Cardiac muscle cell (in vitro differentiated cells and primary cell): ENCODE results near the gene PI16. TPM values are rescaled to one million over a fixed set of nuclear protein-coding genes. Genes with fewer than 3 reads are reported as not detected.

ENCODE experiments used
- DNase-seq, 2 donors: peaks; one replicate each; pipeline versions ENCODE4 v3.0.0 to v3.0.0-alpha.2; 2010 to 2017; ENCODE audit warnings: low read depth in 1 of 2, low spot score in 1 of 2
- H3K27ac ChIP-seq: fragments of 200-600 bp; sonication (generic); 2 replicates; pipeline ENCODE4 v1.5.1; 2016
- H3K27me3 ChIP-seq: fragments of 200-600 bp; sonication (generic); 2 replicates; pipeline ENCODE4 v1.6.0; 2016; ENCODE audit warnings: control low read depth
- H3K36me3 ChIP-seq: fragments of 200-600 bp; sonication (generic); 2 replicates; pipeline ENCODE4 v1.5.1; 2016; ENCODE audit warnings: control low read depth
- H3K4me1 ChIP-seq: fragments of 200-600 bp; sonication (generic); 2 replicates; pipeline ENCODE4 v1.8.1; 2017; ENCODE audit warnings: low read depth, mild to moderate bottlenecking, mixed run types
- H3K4me3 ChIP-seq: fragments of 200-600 bp; sonication (generic); 2 replicates; pipeline ENCODE4 v1.5.1; 2016; ENCODE audit warnings: mild to moderate bottlenecking
- H3K9me3 ChIP-seq: fragments of 200-600 bp; sonication (generic); 2 replicates; pipeline ENCODE4 v1.5.1; 2017; ENCODE audit warnings: low read depth, mild to moderate bottlenecking, control low read depth
- polyA plus RNA-seq: library from polyadenylated mRNA; unstranded; fragments of >200 nt; fragmentation: Nextera tagmentation; extraction: Ambion mirVana; gene quantifications from 2 replicates; pipeline ENCODE4 v1.2.1, GENCODE V29; 2016
- total RNA-seq: library from RNA; depleted of rRNA; stranded (reverse); fragments of >200 nt; gene quantifications from 2 replicates; pipeline ENCODE4 v1.2.3, GENCODE V29; 2016
- TF ChIP-seq, protein P1 (sequence below): IDR thresholded peaks from 2 replicates; pipeline ENCODE4 v1.5.1; 2012; ENCODE audit warnings: low read depth, mild to moderate bottlenecking, low read length

PI16 gene
- total and polyA plus RNA-seq, 2 experiments from 2014 or later, result 0.37 TPM; not detected in 1

DNA sequence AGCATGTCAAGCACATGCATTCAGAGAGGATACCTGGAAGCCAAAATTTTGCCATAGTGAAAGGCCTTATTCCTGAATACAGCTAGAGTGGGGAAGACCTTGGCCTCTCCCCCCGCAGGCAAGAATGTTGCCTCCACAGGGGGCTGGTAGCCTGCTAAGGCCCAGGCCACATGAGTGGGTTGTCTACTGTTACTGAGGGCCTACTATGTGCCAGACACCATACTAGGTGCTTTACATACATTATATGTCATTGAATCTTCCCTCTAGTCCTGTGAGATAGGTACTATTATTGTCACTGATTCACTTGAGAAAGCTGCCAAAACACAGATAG is 642 bp upstream of the PI16 start:
- Histone ChIP-seq H3K4me1 (peaks cover 21% of the 10 kb centered on the region), H3K27ac (no peak overlapping the region), H3K9me3 (no peaks in the 10 kb centered on the region), H3K4me3 (no peak overlapping the region), H3K36me3 (no peaks in the 10 kb centered on the region), H3K27me3 (no peaks in the 10 kb centered on the region)
- DNase-seq, result no peak
- TF ChIP-seq, protein P1, sequence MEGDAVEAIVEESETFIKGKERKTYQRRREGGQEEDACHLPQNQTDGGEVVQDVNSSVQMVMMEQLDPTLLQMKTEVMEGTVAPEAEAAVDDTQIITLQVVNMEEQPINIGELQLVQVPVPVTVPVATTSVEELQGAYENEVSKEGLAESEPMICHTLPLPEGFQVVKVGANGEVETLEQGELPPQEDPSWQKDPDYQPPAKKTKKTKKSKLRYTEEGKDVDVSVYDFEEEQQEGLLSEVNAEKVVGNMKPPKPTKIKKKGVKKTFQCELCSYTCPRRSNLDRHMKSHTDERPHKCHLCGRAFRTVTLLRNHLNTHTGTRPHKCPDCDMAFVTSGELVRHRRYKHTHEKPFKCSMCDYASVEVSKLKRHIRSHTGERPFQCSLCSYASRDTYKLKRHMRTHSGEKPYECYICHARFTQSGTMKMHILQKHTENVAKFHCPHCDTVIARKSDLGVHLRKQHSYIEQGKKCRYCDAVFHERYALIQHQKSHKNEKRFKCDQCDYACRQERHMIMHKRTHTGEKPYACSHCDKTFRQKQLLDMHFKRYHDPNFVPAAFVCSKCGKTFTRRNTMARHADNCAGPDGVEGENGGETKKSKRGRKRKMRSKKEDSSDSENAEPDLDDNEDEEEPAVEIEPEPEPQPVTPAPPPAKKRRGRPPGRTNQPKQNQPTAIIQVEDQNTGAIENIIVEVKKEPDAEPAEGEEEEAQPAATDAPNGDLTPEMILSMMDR, result no peak

GRCh38 chr6:36955136-36955535 is 598 bp downstream of the PI16 start:
- H3K4me1 ChIP-seq, result peaks cover 26% of the 10 kb centered on the region
- H3K4me3 ChIP-seq, result no peak overlapping the region
- no peak for DNase-seq
- H3K27ac ChIP-seq, result no peak overlapping the region
- no peaks in the 10 kb centered on the region for H3K27me3 ChIP-seq
- TF ChIP-seq, protein P1, result no peak
- H3K36me3 ChIP-seq, result no peaks in the 10 kb centered on the region
- H3K9me3 ChIP-seq, result no peaks in the 10 kb centered on the region

DNA sequence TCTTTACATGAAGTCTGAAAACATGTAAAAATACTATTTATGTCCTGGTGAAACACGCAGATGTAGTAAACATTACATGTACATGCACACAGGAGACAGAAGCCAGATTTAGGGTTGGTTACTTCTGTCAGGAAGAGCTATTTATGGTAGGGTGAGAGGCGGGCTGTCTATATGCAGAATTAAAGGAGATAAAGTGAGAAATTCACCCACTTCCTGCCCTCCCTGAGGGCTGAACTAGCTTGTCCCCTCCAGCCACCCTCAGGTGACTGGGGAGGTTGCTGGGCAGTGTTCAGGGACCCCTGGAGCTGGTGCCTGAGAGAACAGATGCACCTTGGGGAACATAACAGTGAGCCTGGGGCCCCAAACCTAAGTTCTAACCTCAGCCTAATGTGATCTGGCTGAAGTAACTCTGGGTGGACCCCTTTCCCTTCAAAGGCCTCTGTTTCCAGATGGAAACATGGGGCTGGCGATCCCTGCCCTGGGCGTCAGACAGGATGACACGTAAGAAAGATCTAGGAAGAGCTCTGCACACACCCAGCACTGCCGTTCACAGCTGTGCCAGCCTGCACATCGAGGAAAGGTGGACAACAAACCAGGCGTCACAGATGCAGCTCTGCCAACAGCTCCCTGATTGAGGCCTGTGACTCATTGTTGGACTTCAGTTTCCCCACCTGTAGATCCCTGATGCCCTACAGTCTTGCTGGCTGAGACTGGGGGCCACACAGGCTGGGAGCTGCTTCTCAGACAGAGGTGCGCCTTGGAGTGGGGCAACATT is 1.3 kb downstream of the PI16 start:
- Histone ChIP-seq H3K9me3 (no peaks in the 10 kb centered on the region), H3K4me1 (peaks cover 31% of the 10 kb centered on the region), H3K27me3 (no peaks in the 10 kb centered on the region), H3K36me3 (no peaks in the 10 kb centered on the region), H3K4me3 (no peak overlapping the region), H3K27ac (peak overlapping the region; percentile 21)
- no peak for DNase-seq
- TF ChIP-seq, protein P1, result no peak

DNA sequence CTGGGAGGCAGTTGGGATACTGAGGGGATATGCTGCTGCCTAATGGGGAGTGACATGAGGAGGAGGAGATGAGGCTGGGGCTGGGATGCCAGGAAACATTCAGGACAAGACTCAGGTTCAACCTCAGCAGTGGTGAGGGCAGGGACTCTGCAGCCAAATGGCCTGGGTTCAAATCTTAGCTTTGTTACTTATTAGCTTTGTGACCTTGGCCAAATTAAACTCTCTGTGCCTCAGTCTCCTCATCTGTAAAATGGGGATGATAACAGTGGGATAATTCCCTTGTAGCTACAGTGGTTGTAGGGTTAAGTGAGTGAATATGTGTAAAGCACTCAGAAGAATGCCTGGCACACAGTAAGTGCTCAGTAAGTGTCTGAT is 1.9 kb downstream of the PI16 start:
- no peaks in the 10 kb centered on the region for H3K9me3 ChIP-seq
- no peak for DNase-seq
- H3K4me3 ChIP-seq, result no peak overlapping the region
- TF ChIP-seq, protein P1, result no peak
- no peak overlapping the region for H3K27ac ChIP-seq
- peaks cover 31% of the 10 kb centered on the region for H3K4me1 ChIP-seq
- no peaks in the 10 kb centered on the region for H3K27me3 ChIP-seq
- H3K36me3 ChIP-seq, result no peaks in the 10 kb centered on the region

DNA sequence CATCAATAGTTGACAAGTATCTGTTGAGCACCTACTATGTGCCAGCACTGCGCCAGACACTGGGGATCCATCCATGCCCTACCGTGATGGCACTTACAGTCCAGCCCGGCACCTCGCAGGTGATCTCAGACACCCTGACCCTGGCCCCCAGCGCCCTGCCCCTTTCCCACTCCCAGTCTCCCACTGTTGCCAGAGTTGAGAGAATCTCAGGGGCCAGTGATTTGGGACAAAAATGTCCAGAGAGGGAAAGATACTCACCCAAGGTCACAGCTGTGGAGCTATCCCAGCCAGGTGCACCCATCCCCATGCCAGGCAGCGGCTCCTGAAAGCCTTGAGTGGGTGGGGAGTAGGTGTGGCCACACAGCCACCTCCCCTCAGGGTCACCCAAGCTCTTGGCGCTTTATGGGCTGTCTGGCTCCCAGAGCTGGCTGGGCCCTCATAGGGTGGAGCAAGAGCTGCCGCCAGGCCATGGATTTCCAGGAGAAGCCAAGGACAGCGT is 3.3 kb downstream of the PI16 start:
- peaks cover 31% of the 10 kb centered on the region for H3K4me1 ChIP-seq
- TF ChIP-seq, protein P1, result no peak

More for the DNA sequence above, 3.3 kb downstream of the PI16 start:
- no peaks in the 10 kb centered on the region for H3K9me3 ChIP-seq
- H3K27me3 ChIP-seq, result no peaks in the 10 kb centered on the region
- no peaks in the 10 kb centered on the region for H3K36me3 ChIP-seq
- H3K27ac ChIP-seq, result no peak overlapping the region
- no peak overlapping the region for H3K4me3 ChIP-seq
- DNase-seq, result no peak
